ENCODE measurements around the gene AUTS2.

AUTS2 gene

GRCh38 chr7:70529914-70530585, 931.8 kb downstream of the AUTS2 start:
- H3K4me1 ChIP-seq (ENCODE audit: control insufficient read depth, insufficient read depth, low read length), result no peaks in the 10 kb centered on the region
- H3K36me3 ChIP-seq (ENCODE audit: control insufficient read depth, insufficient read depth, low read length), result no peaks in the 10 kb centered on the region
- H3K4me3 ChIP-seq (ENCODE audit: low read length), result no peak overlapping the region
- 100% methylated on average over 2 of the region's 8 CpGs for WGBS (ENCODE audit: insufficient coverage, insufficient read length)
- no peaks in the 10 kb centered on the region for H3K9me3 ChIP-seq (ENCODE audit: control insufficient read depth, insufficient read depth, low read length)
- DNase-seq (ENCODE audit: low read depth, low spot score), result no peak
- H3K27ac ChIP-seq (ENCODE audit: low read length), result no peak overlapping the region
- H3K27me3 ChIP-seq (ENCODE audit: control insufficient read depth, insufficient read depth, low read length), result no peaks in the 10 kb centered on the region

GRCh38 chr7:70533614-70534013, 935.3 kb downstream of the AUTS2 start:
- H3K9me3 ChIP-seq (ENCODE audit: control insufficient read depth, insufficient read depth, low read length), result no peaks in the 10 kb centered on the region
- no peaks in the 10 kb centered on the region for H3K27me3 ChIP-seq (ENCODE audit: control insufficient read depth, insufficient read depth, low read length)
- no CpG with 5 or more reads among the region's 2 CpGs for WGBS (ENCODE audit: insufficient coverage, insufficient read length)
- no peak for DNase-seq (ENCODE audit: low read depth, low spot score)
- no peak overlapping the region for H3K4me3 ChIP-seq (ENCODE audit: low read length)
- no peaks in the 10 kb centered on the region for H3K4me1 ChIP-seq (ENCODE audit: control insufficient read depth, insufficient read depth, low read length)
- no peaks in the 10 kb centered on the region for H3K36me3 ChIP-seq (ENCODE audit: control insufficient read depth, insufficient read depth, low read length)
- no peak overlapping the region for H3K27ac ChIP-seq (ENCODE audit: low read length)

GRCh38 chr7:70539205-70539604, 940.9 kb downstream of the AUTS2 start:
- Histone ChIP-seq H3K36me3 (ENCODE audit: control insufficient read depth, insufficient read depth, low read length) (no peaks in the 10 kb centered on the region), H3K4me3 (ENCODE audit: low read length) (no peak overlapping the region), H3K4me1 (ENCODE audit: control insufficient read depth, insufficient read depth, low read length) (no peaks in the 10 kb centered on the region), H3K9me3 (ENCODE audit: control insufficient read depth, insufficient read depth, low read length) (no peaks in the 10 kb centered on the region), H3K27me3 (ENCODE audit: control insufficient read depth, insufficient read depth, low read length) (no peaks in the 10 kb centered on the region), H3K27ac (ENCODE audit: low read length) (no peak overlapping the region)
- DNase-seq (ENCODE audit: low read depth, low spot score), result no peak

DNA sequence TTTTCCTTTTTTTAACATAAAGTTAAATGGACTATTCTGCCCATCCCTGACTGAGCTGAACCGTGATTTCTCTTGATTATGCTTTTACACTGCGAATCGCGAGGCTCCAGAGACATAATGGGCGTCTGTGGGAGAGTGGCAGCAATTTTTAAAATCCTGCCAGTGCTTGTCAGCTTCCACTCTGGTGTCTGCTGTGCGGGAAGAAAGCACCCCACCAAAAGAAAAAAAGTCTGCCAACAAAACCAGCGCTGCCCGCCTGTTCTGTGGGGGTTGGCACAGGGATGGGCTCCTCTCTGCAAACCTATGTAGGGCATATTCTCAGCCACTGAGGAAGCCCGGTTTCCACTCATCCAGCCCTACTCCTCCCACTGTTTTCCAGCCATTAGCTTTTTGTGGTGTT, 941.3 kb downstream of the AUTS2 start:
- no peaks in the 10 kb centered on the region for H3K36me3 ChIP-seq (ENCODE audit: control insufficient read depth, insufficient read depth, low read length)
- no peaks in the 10 kb centered on the region for H3K27me3 ChIP-seq (ENCODE audit: control insufficient read depth, insufficient read depth, low read length)
- no CpG with 5 or more reads among the region's 9 CpGs for WGBS (ENCODE audit: insufficient coverage, insufficient read length)
- H3K27ac ChIP-seq (ENCODE audit: low read length), result no peak overlapping the region
- DNase-seq (ENCODE audit: low read depth, low spot score), result no peak
- no peaks in the 10 kb centered on the region for H3K9me3 ChIP-seq (ENCODE audit: control insufficient read depth, insufficient read depth, low read length)
- H3K4me3 ChIP-seq (ENCODE audit: low read length), result no peak overlapping the region
- no peaks in the 10 kb centered on the region for H3K4me1 ChIP-seq (ENCODE audit: control insufficient read depth, insufficient read depth, low read length)

- H3K27me3 ChIP-seq (ENCODE audit: control insufficient read depth, insufficient read depth, low read length), result no peaks in the 10 kb centered on the region
- no peaks in the 10 kb centered on the region for H3K4me1 ChIP-seq (ENCODE audit: control insufficient read depth, insufficient read depth, low read length)
- no peaks in the 10 kb centered on the region for H3K9me3 ChIP-seq (ENCODE audit: control insufficient read depth, insufficient read depth, low read length)
- no peak overlapping the region for H3K27ac ChIP-seq (ENCODE audit: low read length)
- WGBS (ENCODE audit: insufficient coverage, insufficient read length), result no CpG with 5 or more reads among the region's 1 CpG
- H3K4me3 ChIP-seq (ENCODE audit: low read length), result no peak overlapping the region
- DNase-seq (ENCODE audit: low read depth, low spot score), result no peak
- H3K36me3 ChIP-seq (ENCODE audit: control insufficient read depth, insufficient read depth, low read length), result no peaks in the 10 kb centered on the region
Measured at GRCh38 chr7:70540641-70541040, 942.4 kb downstream of the AUTS2 start.

- Histone ChIP-seq H3K9me3 (ENCODE audit: control insufficient read depth, insufficient read depth, low read length) (no peaks in the 10 kb centered on the region), H3K4me1 (ENCODE audit: control insufficient read depth, insufficient read depth, low read length) (no peaks in the 10 kb centered on the region), H3K27ac (ENCODE audit: low read length) (no peak overlapping the region), H3K4me3 (ENCODE audit: low read length) (no peak overlapping the region), H3K36me3 (ENCODE audit: control insufficient read depth, insufficient read depth, low read length) (no peaks in the 10 kb centered on the region), H3K27me3 (ENCODE audit: control insufficient read depth, insufficient read depth, low read length) (no peaks in the 10 kb centered on the region)
- WGBS (ENCODE audit: insufficient coverage, insufficient read length), result no CpG with 5 or more reads among the region's 1 CpG
- no peak for DNase-seq (ENCODE audit: low read depth, low spot score)
Measured at GRCh38 chr7:70542750-70543376, 944.6 kb downstream of the AUTS2 start.

DNA sequence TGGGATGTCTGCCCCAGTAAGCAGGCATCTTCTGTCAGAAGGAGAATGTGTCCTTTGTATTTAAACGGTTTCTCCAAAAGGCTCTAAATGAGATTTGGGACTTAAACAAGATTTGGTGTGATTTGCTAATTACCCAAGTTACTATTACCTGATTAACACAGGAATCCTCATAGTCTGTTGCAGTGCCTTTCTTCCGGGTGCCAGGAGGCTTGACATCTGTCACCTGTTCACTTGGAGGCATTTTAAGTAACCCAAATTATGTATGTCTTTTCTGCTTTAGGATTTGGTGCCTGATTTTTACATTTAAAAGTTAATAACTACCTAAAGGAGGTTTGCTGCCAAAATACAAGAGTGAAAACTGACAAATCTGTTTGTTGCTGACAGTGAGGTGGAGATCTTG, 945.7 kb downstream of the AUTS2 start:
- Histone ChIP-seq H3K4me1 (ENCODE audit: control insufficient read depth, insufficient read depth, low read length) (no peaks in the 10 kb centered on the region), H3K9me3 (ENCODE audit: control insufficient read depth, insufficient read depth, low read length) (no peaks in the 10 kb centered on the region), H3K27me3 (ENCODE audit: control insufficient read depth, insufficient read depth, low read length) (no peaks in the 10 kb centered on the region), H3K4me3 (ENCODE audit: low read length) (no peak overlapping the region), H3K36me3 (ENCODE audit: control insufficient read depth, insufficient read depth, low read length) (no peaks in the 10 kb centered on the region), H3K27ac (ENCODE audit: low read length) (no peak overlapping the region)
- WGBS (ENCODE audit: insufficient coverage, insufficient read length), result no CpG with 5 or more reads among the region's 2 CpGs
- no peak for DNase-seq (ENCODE audit: low read depth, low spot score)

GRCh38 chr7:70545214-70545613, 946.9 kb downstream of the AUTS2 start:
- no peak for DNase-seq (ENCODE audit: low read depth, low spot score)
- H3K9me3 ChIP-seq (ENCODE audit: control insufficient read depth, insufficient read depth, low read length), result no peaks in the 10 kb centered on the region
- no peak overlapping the region for H3K27ac ChIP-seq (ENCODE audit: low read length)
- H3K27me3 ChIP-seq (ENCODE audit: control insufficient read depth, insufficient read depth, low read length), result no peaks in the 10 kb centered on the region
- no peaks in the 10 kb centered on the region for H3K4me1 ChIP-seq (ENCODE audit: control insufficient read depth, insufficient read depth, low read length)
- H3K4me3 ChIP-seq (ENCODE audit: low read length), result no peak overlapping the region
- no CpG with 5 or more reads among the region's 6 CpGs for WGBS (ENCODE audit: insufficient coverage, insufficient read length)
- H3K36me3 ChIP-seq (ENCODE audit: control insufficient read depth, insufficient read depth, low read length), result no peaks in the 10 kb centered on the region

DNA sequence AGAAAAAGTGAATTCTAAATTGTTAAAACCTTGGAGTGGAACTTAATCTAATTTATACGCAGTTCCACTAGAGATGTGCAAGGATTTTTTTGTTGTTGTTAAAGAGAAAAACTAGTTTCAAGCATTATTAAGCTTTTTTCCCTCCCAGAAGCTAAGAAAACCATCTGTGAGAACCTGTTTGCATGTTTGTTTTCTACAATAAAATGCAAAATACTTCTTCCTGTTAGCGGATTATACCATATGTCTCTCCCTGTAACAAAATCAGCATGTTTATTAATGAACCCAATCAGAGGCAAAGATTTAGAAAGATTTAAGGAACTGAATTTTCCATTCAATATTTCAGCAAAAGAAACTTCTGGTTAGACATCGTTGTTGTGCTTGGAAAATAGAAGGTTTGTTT, 953.9 kb downstream of the AUTS2 start:
- no peaks in the 10 kb centered on the region for H3K4me1 ChIP-seq (ENCODE audit: control insufficient read depth, insufficient read depth, low read length)
- no peak overlapping the region for H3K27ac ChIP-seq (ENCODE audit: low read length)
- H3K4me3 ChIP-seq (ENCODE audit: low read length), result no peak overlapping the region
- DNase-seq (ENCODE audit: low read depth, low spot score), result no peak
- no CpG with 5 or more reads among the region's 3 CpGs for WGBS (ENCODE audit: insufficient coverage, insufficient read length)
- H3K36me3 ChIP-seq (ENCODE audit: control insufficient read depth, insufficient read depth, low read length), result no peaks in the 10 kb centered on the region
- H3K9me3 ChIP-seq (ENCODE audit: control insufficient read depth, insufficient read depth, low read length), result no peaks in the 10 kb centered on the region
- no peaks in the 10 kb centered on the region for H3K27me3 ChIP-seq (ENCODE audit: control insufficient read depth, insufficient read depth, low read length)

DNA sequence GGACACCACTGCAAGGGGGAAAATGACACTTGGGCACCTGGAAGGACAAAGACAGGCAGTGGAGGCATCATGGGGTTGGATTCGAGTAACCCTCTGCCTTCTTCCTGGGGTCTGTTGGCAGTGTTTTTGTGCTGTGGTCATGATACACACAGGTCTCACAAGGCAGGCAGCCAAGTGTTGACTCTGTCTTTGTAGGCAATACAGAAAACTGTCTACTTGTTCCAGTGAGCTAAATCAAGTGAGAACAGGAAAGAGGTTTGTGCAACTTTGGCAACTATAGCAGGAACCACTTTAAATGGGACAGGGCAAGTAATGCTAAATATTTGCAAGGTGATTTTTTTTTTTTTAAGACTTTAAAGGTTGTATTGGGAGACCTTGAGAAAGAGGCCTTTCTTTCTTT, 955.1 kb downstream of the AUTS2 start:
- DNase-seq (ENCODE audit: low read depth, low spot score), result no peak
- H3K27ac ChIP-seq (ENCODE audit: low read length), result no peak overlapping the region
- WGBS (ENCODE audit: insufficient coverage, insufficient read length), result no CpG with 5 or more reads among the region's 1 CpG

GRCh38 chr7:70554646-70555045, 956.4 kb downstream of the AUTS2 start:
- no peak overlapping the region for H3K4me3 ChIP-seq (ENCODE audit: low read length)
- no peak for DNase-seq (ENCODE audit: low read depth, low spot score)
- H3K4me1 ChIP-seq (ENCODE audit: control insufficient read depth, insufficient read depth, low read length), result no peaks in the 10 kb centered on the region
- WGBS (ENCODE audit: insufficient coverage, insufficient read length), result no CpG with 5 or more reads among the region's 1 CpG
- H3K9me3 ChIP-seq (ENCODE audit: control insufficient read depth, insufficient read depth, low read length), result no peaks in the 10 kb centered on the region
- H3K27ac ChIP-seq (ENCODE audit: low read length), result no peak overlapping the region
- no peaks in the 10 kb centered on the region for H3K27me3 ChIP-seq (ENCODE audit: control insufficient read depth, insufficient read depth, low read length)
- no peaks in the 10 kb centered on the region for H3K36me3 ChIP-seq (ENCODE audit: control insufficient read depth, insufficient read depth, low read length)

More for the DNA sequence above, 955.1 kb downstream of the AUTS2 start:
- H3K27me3 ChIP-seq (ENCODE audit: control insufficient read depth, insufficient read depth, low read length), result no peaks in the 10 kb centered on the region
- no peak overlapping the region for H3K4me3 ChIP-seq (ENCODE audit: low read length)
- H3K36me3 ChIP-seq (ENCODE audit: control insufficient read depth, insufficient read depth, low read length), result no peaks in the 10 kb centered on the region
- H3K9me3 ChIP-seq (ENCODE audit: control insufficient read depth, insufficient read depth, low read length), result no peaks in the 10 kb centered on the region
- H3K4me1 ChIP-seq (ENCODE audit: control insufficient read depth, insufficient read depth, low read length), result no peaks in the 10 kb centered on the region
